GM23338 (cell line): Measurements from ENCODE around the gene APCDD1L. TPM values are rescaled to one million over a fixed set of nuclear protein-coding genes. Genes with fewer than 3 reads are reported as not detected.
A peak's percentile ranks its signal among the peaks of the same experiment; 100 is the strongest.

Experiments
- ATAC-seq: fragments of 200-7000 bp; cut with Tn5 transposase; 3 replicates; pipeline ENCODE4 v1.9.1; 2020
- DNase-seq: peaks from one replicate; pipeline ENCODE4 v3.0.0-alpha.2; 2015; ENCODE audit warnings: low spot score
- H2AFZ ChIP-seq: fragments of 200-600 bp; sonication (generic); 2 replicates; pipeline ENCODE4 v1.8.0; 2016; ENCODE audit warnings: antibody characterized with exemption, mild to moderate bottlenecking, moderate library complexity
- H3F3A ChIP-seq: fragments of 200-600 bp; sonication (generic); replicated peaks from 2 replicates; pipeline ENCODE4 v1.8.0; 2017; ENCODE audit warnings: antibody characterized with exemption, mixed run types, low read depth
- H3K27ac ChIP-seq: fragments of 200-600 bp; sonication (generic); 2 replicates; pipeline ENCODE4 v1.6.1; 2016; ENCODE audit warnings: low read depth
- H3K27me3 ChIP-seq: fragments of 200-600 bp; sonication (generic); 2 replicates; pipeline ENCODE4 v1.8.0; 2016; ENCODE audit warnings: mild to moderate bottlenecking, mixed run types, moderate library complexity; ENCODE audit not compliant: insufficient read depth
- H3K36me3 ChIP-seq: fragments of 200-600 bp; sonication (generic); 2 replicates; pipeline ENCODE4 v1.8.0; 2016; ENCODE audit warnings: mild to moderate bottlenecking; ENCODE audit not compliant: insufficient read depth
- H3K4me1 ChIP-seq: fragments of 200-600 bp; sonication (generic); 2 replicates; pipeline ENCODE4 v1.8.0; 2016; ENCODE audit warnings: mild to moderate bottlenecking, moderate library complexity; ENCODE audit not compliant: insufficient read depth
- H3K4me2 ChIP-seq: fragments of 200-600 bp; sonication (generic); 2 replicates; pipeline ENCODE4 v1.7.1; 2017; ENCODE audit warnings: mixed run types
- H3K4me3 ChIP-seq: fragments of 200-600 bp; sonication (generic); 2 replicates; pipeline ENCODE4 v1.6.1; 2016; ENCODE audit warnings: mixed run types
- H3K79me2 ChIP-seq: fragments of 200-600 bp; sonication (generic); replicated peaks from 2 replicates; pipeline ENCODE4 v1.8.0; 2017; ENCODE audit warnings: mild to moderate bottlenecking; ENCODE audit not compliant: insufficient read depth
- H3K9me2 ChIP-seq: fragments of 200-600 bp; sonication (generic); 2 replicates; pipeline ENCODE4 v1.8.0; 2017; ENCODE audit not compliant: insufficient read depth
- H4K20me1 ChIP-seq: fragments of 200-600 bp; sonication (generic); replicated peaks from 2 replicates; pipeline ENCODE4 v1.8.0; 2017; ENCODE audit warnings: mild to moderate bottlenecking; ENCODE audit not compliant: insufficient read depth
- H3K27ac Mint-ChIP-seq: 2 replicates; pipeline ENCODE4 v1.8.0; 2020; ENCODE audit warnings: inconsistent platforms, mild to moderate bottlenecking, moderate library complexity, mixed read lengths
- H3K27me3 Mint-ChIP-seq: 3 replicates; pipeline ENCODE4 v1.8.0; 2022; ENCODE audit warnings: low read depth, mild to moderate bottlenecking, moderate library complexity, mixed read lengths, inconsistent platforms; ENCODE audit not compliant: insufficient read depth, poor library complexity
- H3K36me3 Mint-ChIP-seq: 3 replicates; pipeline ENCODE4 v1.8.0; 2021; ENCODE audit warnings: low read depth, mild to moderate bottlenecking, inconsistent platforms, moderate library complexity, mixed read lengths
- H3K4me1 Mint-ChIP-seq: 3 replicates; pipeline ENCODE4 v1.8.0; 2020; ENCODE audit warnings: mild to moderate bottlenecking, inconsistent platforms, mixed read lengths
- H3K4me3 Mint-ChIP-seq: 3 replicates; pipeline ENCODE4 v1.8.0; 2021; ENCODE audit warnings: moderate library complexity, mild to moderate bottlenecking, inconsistent platforms, mixed read lengths
- H3K9me3 Mint-ChIP-seq: 3 replicates; pipeline ENCODE4 v1.8.0; 2020; ENCODE audit warnings: moderate library complexity, mild to moderate bottlenecking, inconsistent platforms, mixed read lengths
- CREB1 ChIP-seq: fragments of 250-450 bp; sonication (Bioruptor Pico); IDR thresholded peaks from 2 replicates; pipeline ENCODE4 v1.5.0; 2020; ENCODE audit warnings: low read depth, mild to moderate bottlenecking, moderate library complexity
- ETS1 ChIP-seq: IDR thresholded peaks from 2 replicates; pipeline ENCODE4 v1.6.1; 2016; ENCODE audit warnings: antibody characterized with exemption
- EZH2 ChIP-seq: fragments of 200-600 bp; sonication (generic); IDR thresholded peaks from one replicate; pipeline ENCODE4 v1.8.0; 2017; ENCODE audit warnings: antibody characterized with exemption, mild to moderate bottlenecking, low read depth; ENCODE audit not compliant: unreplicated experiment
- JUNB ChIP-seq: IDR thresholded peaks from one replicate; pipeline ENCODE4 v1.6.1; 2016; ENCODE audit warnings: antibody characterized with exemption; ENCODE audit not compliant: unreplicated experiment
- REST ChIP-seq: IDR thresholded peaks from one replicate; pipeline ENCODE4 v1.6.1; 2018; ENCODE audit warnings: antibody characterized with exemption; ENCODE audit not compliant: unreplicated experiment
- ZNF114 ChIP-seq: fragments of 250-450 bp; sonication (Bioruptor Pico); IDR thresholded peaks from 2 replicates; pipeline ENCODE4 v1.5.0; 2020; ENCODE audit warnings: mild to moderate bottlenecking, moderate library complexity
- ZNF462 ChIP-seq: fragments of 250-450 bp; sonication (Bioruptor Pico); IDR thresholded peaks from 2 replicates; pipeline ENCODE4 v1.5.0; 2020; ENCODE audit warnings: mild to moderate bottlenecking, moderate library complexity
- polyA plus RNA-seq: library from polyadenylated mRNA; unstranded; fragments of >200 nt; fragmentation: Nextera tagmentation; extraction: Ambion mirVana; gene quantifications from 2 replicates; pipeline ENCODE4 v1.2.1, GENCODE V29; 2016
- total RNA-seq: library from RNA; depleted of rRNA; stranded (reverse); fragments of >200 nt; shearing (Covaris generic); gene quantifications from 2 replicates; pipeline ENCODE4 v1.2.3, GENCODE V29; 2014

The APCDD1L gene
- total and polyA plus RNA-seq, 2 experiments from 2014 or later, result 1.8 to 4.6 TPM

GRCh38 chr20:58440021-58440767, 75.0 kb downstream of the APCDD1L start:
- Mint-ChIP-seq H3K27ac (peak overlapping the region; percentile 50; the same call in 1 of the 2 replicates), H3K9me3 (no peaks in the 10 kb centered on the region), H3K36me3 (peaks cover 41% of the 10 kb centered on the region; the same call in 2 of the 3 replicates), H3K27me3 (peaks cover 10% of the 10 kb centered on the region), H3K4me1 (peaks cover 48% of the 10 kb centered on the region), H3K4me3 (no peak overlapping the region)
- Histone ChIP-seq H3K9me2 (no peaks in the 10 kb centered on the region), H3K4me3 (no peak overlapping the region), H3K4me1 (peaks cover 36% of the 10 kb centered on the region), H3K4me2 (no peak overlapping the region), H3K27ac (no peak overlapping the region; the same call in 1 of the 2 replicates), H3K27me3 (no peaks in the 10 kb centered on the region), H3F3A (no peaks in the 10 kb centered on the region), H3K36me3 (0 out of 2 replicates have a peak, but pooled peaks cover 5% of the 10 kb centered on the region), H3K79me2 (peaks cover 62% of the 10 kb centered on the region), H2AFZ (no peak overlapping the region), H4K20me1 (no peaks in the 10 kb centered on the region; the same call in 1 of the 2 replicates)
- ATAC-seq, result no peak; the same call in 2 of the 3 replicates
- TF ChIP-seq JUNB, result no peak
- no peak for TF ChIP-seq CREB1
- no peak for DNase-seq

GRCh38 chr20:58438970-58439808, 76.0 kb downstream of the APCDD1L start:
- Histone ChIP-seq H3F3A (no peaks in the 10 kb centered on the region), H4K20me1 (no peaks in the 10 kb centered on the region; the same call in 1 of the 2 replicates), H3K36me3 (0 out of 2 replicates have a peak, but pooled peaks cover 4% of the 10 kb centered on the region), H3K4me1 (peaks cover 46% of the 10 kb centered on the region), H3K27me3 (no peaks in the 10 kb centered on the region), H3K79me2 (peaks cover 63% of the 10 kb centered on the region), H3K9me2 (no peaks in the 10 kb centered on the region), H3K27ac (peak overlapping the region; percentile 35), H3K4me2 (peak overlapping the region; percentile 8; the same call in 1 of the 2 replicates), H3K4me3 (no peak overlapping the region), H2AFZ (no peak overlapping the region)
- Mint-ChIP-seq H3K27me3 (peaks cover 10% of the 10 kb centered on the region), H3K4me3 (0 out of 3 replicates have a peak overlapping the region, but pooled peaks have one; percentile 6), H3K36me3 (peaks cover 31% of the 10 kb centered on the region; the same call in 2 of the 3 replicates), H3K4me1 (peaks cover 58% of the 10 kb centered on the region), H3K9me3 (no peaks in the 10 kb centered on the region), H3K27ac (peak overlapping the region; percentile 50; the same call in 1 of the 2 replicates)
- ATAC-seq, result peak; percentile 67
- no peak for DNase-seq
- TF ChIP-seq REST (no peak), CREB1 (no peak), ZNF114 (CRISPR knock-in tag) (no peak), ZNF462 (CRISPR knock-in tag) (no peak), ETS1 (no peak), JUNB (no peak), EZH2 (no peak)
